Activated T-helper 2 cell treated with anti-CD3 and anti-CD28 coated beads, Interferon-gamma antibody, Interleukin-2, Interleukin-4, amounts not matched to agents 10 μg/mL and 5 μg/mL and 100 μg/mL, durations not matched to agents 14 hours and 24 hours and 36 hours (primary cell): ENCODE measurements around the gene C14orf132. TPM values are rescaled to one million over a fixed set of nuclear protein-coding genes. Genes with fewer than 3 reads are reported as not detected.

Experiments used
- DNase-seq: peaks from one replicate; pipeline ENCODE4 v3.0.0; 2021; ENCODE audit warnings: low spot score
- H3K27ac Mint-ChIP-seq: one replicate; pipeline ENCODE4 v1.8.0; 2021; ENCODE audit warnings: mixed read lengths
- H3K27me3 Mint-ChIP-seq: one replicate; pipeline ENCODE4 v1.8.0; 2021; ENCODE audit warnings: low read depth, mixed read lengths
- H3K36me3 Mint-ChIP-seq: one replicate; pipeline ENCODE4 v1.8.0; 2021; ENCODE audit warnings: low read depth, mixed read lengths
- H3K4me1 Mint-ChIP-seq: one replicate; pipeline ENCODE4 v1.8.0; 2021; ENCODE audit warnings: low read depth, mixed read lengths
- H3K4me3 Mint-ChIP-seq: one replicate; pipeline ENCODE4 v1.8.0; 2021; ENCODE audit warnings: low read depth, mild to moderate bottlenecking, moderate library complexity, mixed read lengths
- H3K9me3 Mint-ChIP-seq: one replicate; pipeline ENCODE4 v1.8.0; 2021; ENCODE audit warnings: mixed read lengths
- intact Hi-C: fragments of 100-400 bp; cut with micrococcal nuclease; formaldehyde crosslinking; loops from one replicate; pipeline ENCODE4 v1.15.1; 2023
- total RNA-seq: library from RNA; stranded (reverse); gene quantifications from 2 replicates; pipeline ENCODE4 v1.2.3, GENCODE V29; 2022

Gene C14orf132
- total RNA-seq, 1 donor from 2014 or later: 1.6 TPM

DNA sequence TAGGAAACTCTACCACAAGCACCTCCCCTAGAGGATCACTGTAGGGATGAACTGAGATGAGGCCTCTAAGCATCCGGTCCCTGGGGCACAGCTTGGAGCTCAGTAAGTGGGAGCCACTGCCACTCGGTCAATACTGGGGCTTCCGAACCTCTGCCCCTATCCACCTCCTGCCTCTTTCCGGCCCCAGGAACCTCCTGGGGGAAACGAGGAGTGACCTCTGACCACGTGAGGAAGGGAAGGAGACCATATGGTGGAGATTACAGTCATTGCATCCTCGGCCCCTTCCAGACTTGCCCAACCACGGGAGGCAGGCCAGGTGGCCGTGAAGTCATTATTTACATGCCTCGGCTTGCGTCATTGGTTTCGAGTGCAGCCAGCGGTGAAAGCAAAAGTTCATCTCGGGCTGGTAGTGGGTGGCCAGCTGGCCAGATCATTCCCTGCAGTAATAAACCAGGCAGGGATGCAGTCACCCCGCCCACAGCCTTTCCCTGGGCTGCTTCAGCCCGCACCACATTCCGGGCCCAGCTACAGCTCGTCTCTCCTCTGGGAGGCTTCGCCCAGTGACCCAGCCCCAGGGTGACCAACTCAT is 65.4 kb downstream of the C14orf132 start:
- no peak for DNase-seq
- Mint-ChIP-seq H3K4me3 (no peak overlapping the region), H3K4me1 (no peaks in the 10 kb centered on the region), H3K36me3 (no peaks in the 10 kb centered on the region), H3K27me3 (no peaks in the 10 kb centered on the region), H3K9me3 (no peaks in the 10 kb centered on the region), H3K27ac (no peak overlapping the region)
- intact Hi-C loops: loop anchor here (10.0 kb wide), 1 partner anchor 320 kb away; no protein-coding TSS in a partner anchor

DNA sequence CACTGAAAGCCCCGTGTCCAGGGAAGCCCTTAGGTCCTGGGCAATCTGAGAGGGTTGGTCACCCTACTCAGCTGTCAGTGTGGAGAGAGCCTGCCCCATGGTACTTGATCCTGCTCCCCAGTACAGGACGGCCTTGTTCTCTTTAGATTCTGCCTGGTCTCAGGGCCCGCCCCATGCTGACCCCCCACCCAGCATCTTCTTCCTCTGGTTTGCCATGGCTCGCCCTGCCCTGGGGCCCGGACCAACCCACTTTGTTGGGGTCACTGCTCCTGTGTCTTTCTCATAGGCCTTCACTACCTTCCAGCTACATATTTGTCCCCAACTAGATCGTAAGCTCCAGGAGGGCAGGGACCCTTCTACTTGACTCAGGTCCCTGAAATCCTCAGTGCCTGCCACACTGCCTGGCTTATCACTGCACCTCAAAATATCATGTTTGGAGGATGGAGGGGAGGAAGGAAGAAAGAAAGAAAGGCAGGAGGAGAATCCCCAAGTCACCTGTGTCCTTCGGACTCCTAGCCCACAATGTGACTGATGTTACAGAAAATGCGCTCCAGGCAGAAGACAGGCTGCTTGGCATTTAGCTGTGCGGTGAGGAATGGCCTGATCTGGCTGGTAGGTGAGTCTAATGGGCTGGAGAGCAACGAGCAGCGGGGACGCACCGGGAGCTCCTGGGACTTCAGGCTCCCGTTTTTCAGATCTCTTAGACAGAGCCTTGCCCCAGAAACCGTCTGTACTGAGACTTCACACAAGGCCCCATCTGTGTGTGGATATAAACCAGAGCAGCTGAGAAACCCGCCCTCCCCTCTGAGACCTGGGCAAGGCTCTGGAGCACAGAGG is 66.1 kb downstream of the C14orf132 start:
- Mint-ChIP-seq H3K4me3 (no peak overlapping the region), H3K9me3 (no peaks in the 10 kb centered on the region), H3K4me1 (no peaks in the 10 kb centered on the region), H3K27me3 (no peaks in the 10 kb centered on the region), H3K36me3 (no peaks in the 10 kb centered on the region), H3K27ac (no peak overlapping the region)
- no peak for DNase-seq
- intact Hi-C loops: loop anchor here (10.0 kb wide), 1 partner anchor 319 kb away; no protein-coding TSS in a partner anchor

- H3K36me3 Mint-ChIP-seq: no peaks in the 10 kb centered on the region
- no peak for DNase-seq
- H3K4me1 Mint-ChIP-seq: no peaks in the 10 kb centered on the region
- H3K4me3 Mint-ChIP-seq: no peak overlapping the region
- H3K27ac Mint-ChIP-seq: no peak overlapping the region
- H3K27me3 Mint-ChIP-seq: no peaks in the 10 kb centered on the region
- intact Hi-C loops: loop anchor here (10.0 kb wide), 1 partner anchor 319 kb away; no protein-coding TSS in a partner anchor
- H3K9me3 Mint-ChIP-seq: no peaks in the 10 kb centered on the region
Measured at GRCh38 chr14:96105926-96106441, 66.8 kb downstream of the C14orf132 start.

- Mint-ChIP-seq H3K36me3 (no peaks in the 10 kb centered on the region), H3K4me1 (no peaks in the 10 kb centered on the region), H3K4me3 (no peak overlapping the region), H3K9me3 (no peaks in the 10 kb centered on the region), H3K27ac (no peak overlapping the region), H3K27me3 (no peaks in the 10 kb centered on the region)
- intact Hi-C loops: loop anchor here (10.0 kb wide), 1 partner anchor 318 kb away; no protein-coding TSS in a partner anchor
- no peak for DNase-seq
Measured at GRCh38 chr14:96106891-96107290, 67.7 kb downstream of the C14orf132 start.

GRCh38 chr14:96108061-96108795 is 69.1 kb downstream of the C14orf132 start:
- Mint-ChIP-seq H3K4me3 (no peak overlapping the region), H3K27ac (no peak overlapping the region), H3K36me3 (no peaks in the 10 kb centered on the region), H3K27me3 (no peaks in the 10 kb centered on the region), H3K9me3 (peaks cover 5% of the 10 kb centered on the region), H3K4me1 (no peaks in the 10 kb centered on the region)
- intact Hi-C loops: loop anchor here (10.0 kb wide), 1 partner anchor 317 kb away; no protein-coding TSS in a partner anchor
- no peak for DNase-seq

- H3K4me1 Mint-ChIP-seq: no peaks in the 10 kb centered on the region
- DNase-seq: no peak
- H3K27ac Mint-ChIP-seq: no peak overlapping the region
- H3K9me3 Mint-ChIP-seq: peaks cover 6% of the 10 kb centered on the region
- no peak overlapping the region for H3K4me3 Mint-ChIP-seq
- no peaks in the 10 kb centered on the region for H3K36me3 Mint-ChIP-seq
- H3K27me3 Mint-ChIP-seq: no peaks in the 10 kb centered on the region
- intact Hi-C loops: loop anchor here (10.0 kb wide), 1 partner anchor 316 kb away; no protein-coding TSS in a partner anchor
Measured at GRCh38 chr14:96108911-96109310, 69.7 kb downstream of the C14orf132 start.

DNA sequence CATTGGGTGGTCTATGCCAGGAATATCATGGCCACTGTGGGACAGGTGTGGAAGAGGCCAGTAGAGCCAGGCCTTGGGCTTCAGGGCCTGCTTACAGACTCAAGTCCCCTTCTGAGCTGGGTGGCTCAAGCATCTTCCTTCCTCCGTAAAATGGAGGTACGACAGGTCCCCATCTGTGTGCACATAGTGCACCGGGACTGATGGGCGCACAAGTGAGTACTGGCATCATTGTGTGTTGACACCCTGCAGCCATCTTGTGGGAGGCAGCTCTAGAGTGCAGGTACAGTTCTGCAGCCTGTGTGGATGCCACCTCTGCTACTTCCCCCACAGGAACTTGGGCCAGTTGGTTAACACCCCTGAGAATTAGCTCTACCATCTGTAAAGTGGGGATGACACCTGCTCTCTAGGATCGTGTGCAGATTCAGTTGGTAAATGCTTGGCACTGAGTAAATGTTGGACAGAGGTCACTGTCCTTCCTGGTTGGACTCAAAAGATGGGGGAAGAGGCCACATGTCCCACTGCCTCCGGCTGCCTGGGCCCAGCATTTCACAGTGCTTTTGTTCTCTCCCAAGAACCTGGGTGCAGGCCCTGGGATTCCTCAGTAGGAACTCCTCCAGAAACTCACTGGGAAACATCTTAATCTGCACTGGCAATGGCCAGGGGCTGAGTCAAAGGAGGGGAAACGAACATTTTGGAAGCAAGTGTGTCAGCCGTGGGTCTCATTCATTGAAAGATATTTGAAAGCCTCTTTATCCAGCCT is 70.6 kb downstream of the C14orf132 start:
- H3K36me3 Mint-ChIP-seq: no peaks in the 10 kb centered on the region
- no peak overlapping the region for H3K27ac Mint-ChIP-seq
- no peaks in the 10 kb centered on the region for H3K4me1 Mint-ChIP-seq
- H3K27me3 Mint-ChIP-seq: no peaks in the 10 kb centered on the region
- no peak for DNase-seq
- H3K4me3 Mint-ChIP-seq: no peak overlapping the region
- peaks cover 13% of the 10 kb centered on the region for H3K9me3 Mint-ChIP-seq
- intact Hi-C loops: loop anchor here (10.0 kb wide), 1 partner anchor 315 kb away; no protein-coding TSS in a partner anchor

DNA sequence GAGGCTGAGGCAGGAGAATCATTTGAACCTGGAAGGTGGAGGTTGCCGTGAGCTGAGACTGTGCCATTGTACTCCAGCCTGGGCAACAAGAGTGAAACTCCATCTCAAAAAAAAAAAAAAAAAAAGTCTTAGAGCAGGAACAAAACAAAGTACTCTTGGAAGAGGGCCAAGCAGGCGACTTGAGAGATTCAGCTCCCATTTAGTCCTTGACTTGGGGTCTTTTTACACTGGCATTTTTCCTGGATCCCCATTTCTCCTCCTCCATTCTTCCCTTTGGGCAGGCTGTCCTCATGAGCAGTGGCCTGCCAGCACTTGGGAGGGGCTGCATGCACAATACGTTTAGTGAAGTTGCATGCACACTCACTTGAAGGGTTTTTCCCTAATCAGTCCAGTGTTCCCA is 72.9 kb downstream of the C14orf132 start:
- no peaks in the 10 kb centered on the region for H3K36me3 Mint-ChIP-seq
- DNase-seq: no peak
- H3K4me1 Mint-ChIP-seq: peaks cover 2% of the 10 kb centered on the region
- no peaks in the 10 kb centered on the region for H3K27me3 Mint-ChIP-seq
- intact Hi-C loops: no loop called here
- peaks cover 13% of the 10 kb centered on the region for H3K9me3 Mint-ChIP-seq
- H3K27ac Mint-ChIP-seq: no peak overlapping the region
- no peak overlapping the region for H3K4me3 Mint-ChIP-seq

DNA sequence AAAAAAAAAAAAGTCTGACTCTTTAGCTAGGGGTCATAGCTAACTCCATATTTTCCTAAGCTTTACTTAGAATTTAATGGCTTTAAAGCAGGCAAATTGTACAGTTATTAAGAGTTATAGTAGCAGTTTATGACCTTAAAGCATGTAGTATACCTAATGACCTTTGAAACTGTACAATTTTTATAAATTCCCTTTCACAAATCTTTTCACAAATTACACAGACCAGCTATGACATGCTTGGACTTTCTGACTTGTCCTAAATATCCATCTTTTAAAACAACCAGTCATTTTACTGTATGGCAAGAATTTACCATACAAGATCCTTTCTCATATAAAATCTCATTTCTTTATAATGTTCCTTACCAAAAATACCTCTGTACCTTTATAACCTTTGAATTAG is 74.8 kb downstream of the C14orf132 start:
- no peak overlapping the region for H3K4me3 Mint-ChIP-seq

DNA sequence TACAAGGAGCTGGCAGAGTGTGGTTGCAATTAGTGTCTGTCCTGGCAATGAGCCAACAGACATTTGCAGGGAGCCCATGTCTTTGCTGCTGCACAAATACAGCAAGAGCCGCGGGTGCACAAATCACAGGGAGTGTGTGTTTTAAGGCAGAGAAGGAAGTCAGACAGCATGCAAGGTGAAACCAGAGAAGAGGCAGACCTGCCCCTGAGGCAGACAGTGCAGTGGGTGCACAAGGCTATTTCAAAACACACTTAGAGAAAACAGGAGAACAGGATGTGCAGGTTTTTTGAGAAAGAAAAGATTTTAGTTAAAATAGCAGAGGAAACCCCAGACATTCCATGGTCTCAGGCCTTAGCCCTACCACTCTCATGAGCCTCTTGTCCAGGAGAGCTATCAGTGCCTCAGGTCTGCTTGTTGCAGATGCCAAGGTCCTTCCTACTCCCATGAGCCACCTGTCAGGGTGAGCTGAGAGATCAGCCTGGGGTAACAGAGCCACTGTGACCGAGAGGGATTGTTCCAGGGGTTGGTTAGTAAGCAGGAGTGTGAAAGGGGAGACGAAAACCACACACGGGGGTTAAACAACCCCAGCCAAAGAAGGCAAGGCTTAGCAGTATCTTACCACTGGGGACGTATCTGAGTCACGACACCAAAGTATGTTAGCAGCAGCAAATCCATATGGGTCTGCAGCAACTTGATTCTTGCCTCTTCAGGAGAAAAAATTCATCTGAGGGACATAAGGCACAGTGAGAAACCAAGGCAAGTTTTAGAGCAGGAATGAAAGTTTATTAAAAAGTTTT is 78.1 kb downstream of the C14orf132 start:
- no peaks in the 10 kb centered on the region for H3K27me3 Mint-ChIP-seq
- H3K4me1 Mint-ChIP-seq: peaks cover 7% of the 10 kb centered on the region
- intact Hi-C loops: no loop called here
- peaks cover 13% of the 10 kb centered on the region for H3K9me3 Mint-ChIP-seq
- no peak overlapping the region for H3K4me3 Mint-ChIP-seq
- no peak for DNase-seq
- no peaks in the 10 kb centered on the region for H3K36me3 Mint-ChIP-seq
- H3K27ac Mint-ChIP-seq: no peak overlapping the region

More for the DNA sequence above, 74.8 kb downstream of the C14orf132 start:
- intact Hi-C loops: no loop called here
- no peaks in the 10 kb centered on the region for H3K27me3 Mint-ChIP-seq
- no peak for DNase-seq
- no peak overlapping the region for H3K27ac Mint-ChIP-seq
- peaks cover 13% of the 10 kb centered on the region for H3K9me3 Mint-ChIP-seq
- H3K36me3 Mint-ChIP-seq: no peaks in the 10 kb centered on the region
- peaks cover 5% of the 10 kb centered on the region for H3K4me1 Mint-ChIP-seq

DNA sequence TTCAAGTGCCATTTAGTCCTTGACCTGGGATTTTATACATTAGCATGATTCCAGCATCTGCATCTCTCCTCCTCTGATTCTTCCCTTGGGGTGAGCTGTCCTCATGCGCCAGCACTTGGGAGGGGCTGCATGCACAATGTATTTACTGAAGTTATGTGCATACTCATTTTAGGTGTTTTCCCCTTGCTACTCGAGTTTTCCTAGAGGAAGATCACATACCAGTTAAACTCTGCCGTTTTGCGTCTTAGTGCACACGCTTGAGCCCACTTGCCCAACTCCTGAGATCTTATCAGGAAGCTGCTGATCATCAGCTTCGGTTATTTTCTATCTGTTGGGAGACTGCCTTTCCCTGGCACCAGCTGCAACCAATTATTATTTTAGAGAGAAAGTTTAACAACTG is 78.8 kb downstream of the C14orf132 start:
- Mint-ChIP-seq H3K4me3 (no peak overlapping the region), H3K4me1 (peaks cover 10% of the 10 kb centered on the region), H3K27me3 (no peaks in the 10 kb centered on the region), H3K27ac (no peak overlapping the region), H3K9me3 (peaks cover 8% of the 10 kb centered on the region), H3K36me3 (no peaks in the 10 kb centered on the region)
- no peak for DNase-seq
- intact Hi-C loops: no loop called here
